Measurements from ENCODE around the gene UBALD1.

DNA sequence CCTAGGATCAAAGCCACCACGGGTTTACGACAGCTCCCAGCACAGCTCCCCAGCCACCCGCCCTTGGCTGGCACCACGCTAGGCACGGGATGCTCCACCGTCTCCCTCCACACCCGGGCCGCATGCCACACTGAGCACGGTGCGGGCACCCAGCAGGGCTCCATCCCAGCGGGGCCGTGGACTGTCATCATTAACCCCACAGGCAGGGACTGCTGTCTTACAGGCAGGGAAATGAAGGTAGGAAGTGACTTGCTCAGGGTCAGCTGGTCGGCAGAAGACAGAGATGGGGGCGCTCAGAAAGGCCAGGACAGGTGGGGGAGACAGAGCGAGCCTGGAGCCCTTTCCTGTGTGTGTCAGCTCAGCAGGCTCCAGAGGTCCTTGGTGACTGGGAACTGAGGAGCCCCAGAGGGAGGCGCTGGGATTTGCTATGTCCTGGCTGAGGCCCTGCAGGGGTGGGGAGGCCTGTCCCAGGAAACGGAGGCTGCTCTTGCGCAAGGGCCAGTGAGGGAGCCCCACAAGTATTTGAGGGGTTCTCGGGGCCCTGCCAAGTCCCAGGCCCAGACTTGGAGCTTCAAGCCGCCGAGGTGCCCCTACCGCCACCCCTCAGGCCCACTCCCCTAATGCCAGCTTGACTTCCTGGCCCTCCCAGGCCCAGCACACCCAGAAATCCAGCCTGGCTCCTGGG, 3.2 kb downstream of the UBALD1 start:
- TF ChIP-seq, protein P1, sequence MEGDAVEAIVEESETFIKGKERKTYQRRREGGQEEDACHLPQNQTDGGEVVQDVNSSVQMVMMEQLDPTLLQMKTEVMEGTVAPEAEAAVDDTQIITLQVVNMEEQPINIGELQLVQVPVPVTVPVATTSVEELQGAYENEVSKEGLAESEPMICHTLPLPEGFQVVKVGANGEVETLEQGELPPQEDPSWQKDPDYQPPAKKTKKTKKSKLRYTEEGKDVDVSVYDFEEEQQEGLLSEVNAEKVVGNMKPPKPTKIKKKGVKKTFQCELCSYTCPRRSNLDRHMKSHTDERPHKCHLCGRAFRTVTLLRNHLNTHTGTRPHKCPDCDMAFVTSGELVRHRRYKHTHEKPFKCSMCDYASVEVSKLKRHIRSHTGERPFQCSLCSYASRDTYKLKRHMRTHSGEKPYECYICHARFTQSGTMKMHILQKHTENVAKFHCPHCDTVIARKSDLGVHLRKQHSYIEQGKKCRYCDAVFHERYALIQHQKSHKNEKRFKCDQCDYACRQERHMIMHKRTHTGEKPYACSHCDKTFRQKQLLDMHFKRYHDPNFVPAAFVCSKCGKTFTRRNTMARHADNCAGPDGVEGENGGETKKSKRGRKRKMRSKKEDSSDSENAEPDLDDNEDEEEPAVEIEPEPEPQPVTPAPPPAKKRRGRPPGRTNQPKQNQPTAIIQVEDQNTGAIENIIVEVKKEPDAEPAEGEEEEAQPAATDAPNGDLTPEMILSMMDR (IDR thresholded peaks at IDR 0.05), result no peak
- TF ChIP-seq POLR2A (IDR thresholded peaks at IDR 0.05), result no peak
